HepG2 (cell line): ENCODE data around the gene ZMIZ1. TPM values are rescaled to one million over a fixed set of nuclear protein-coding genes. Genes with fewer than 3 reads are reported as not detected.

Experiments used
- ATAC-seq: fragments of 200-7000 bp; cut with Tn5 transposase; 3 replicates; pipeline ENCODE4 v1.9.1; 2020; ENCODE audit warnings: mild to moderate bottlenecking, moderate library complexity
- BruUV-seq: library from RNA; stranded (reverse); fragments of 400-500 nt; replicated peaks from 2 replicates; lab custom pipeline; 2021; lab: Mats Ljungman, UMichigan
- CTCF ChIA-PET: fragments of 300-600 bp; formaldehyde crosslinking; extraction: SDS; loops from one replicate; lab custom pipeline; 2021; ENCODE audit warnings: low total read pairs, inconsistent platforms, low intra/inter-chr PET ratio; lab: Yijun Ruan, JAX
- POLR2A ChIA-PET: fragments of 350-600 bp; sonication (Branson Sonifier 250); formaldehyde crosslinking; loops from one replicate; lab custom pipeline; 2020; ENCODE audit warnings: antibody characterized with exemption, inconsistent platforms; lab: Yijun Ruan, JAX
- DNase-seq: peaks from one replicate; pipeline ENCODE4 v3.0.0-alpha.2; 2015; ENCODE audit warnings: low spot score
- FAIRE-seq: peaks from 3 replicates; lab custom pipeline; 2011; peaks lifted over from hg19 to GRCh38; lab: Jason Lieb, UNC
- H2AFZ ChIP-seq: one replicate; pipeline ENCODE4 v1.6.1; 2011; ENCODE audit warnings: low read length, inconsistent platforms
- H3K27ac ChIP-seq: fragments of 300-600 bp; 3 replicates; pipeline ENCODE4 v1.8.0; 2011; ENCODE audit warnings: mixed run types, mild to moderate bottlenecking, mixed read lengths, low read length, inconsistent platforms; ENCODE audit not compliant: insufficient read depth; ENCODE audit errors: extremely low read length
- H3K27me3 ChIP-seq, 2 experiments: fragments of 200-600 bp in 1 of 2; 2 replicates in 1 of 2; 3 replicates in 1 of 2; pipeline versions ENCODE4 v1.6.0 to v1.8.0; 2011; ENCODE audit warnings: low read length in 2 of 2, mild to moderate bottlenecking in 2 of 2, moderate library complexity in 2 of 2, inconsistent platforms in 1 of 2; ENCODE audit not compliant: insufficient read depth in 2 of 2, control insufficient read depth in 1 of 2
- H3K36me3 ChIP-seq, 2 experiments: fragments of 200-600 bp in 1 of 2; replicated peaks in 1 of 2; 2 replicates in 1 of 2; 3 replicates in 1 of 2; pipeline versions ENCODE4 v1.5.1 to v1.8.0; 2011; ENCODE audit warnings: low read length in 2 of 2, inconsistent platforms in 1 of 2; ENCODE audit not compliant: insufficient read depth in 2 of 2, control insufficient read depth in 1 of 2
- H3K4me1 ChIP-seq: 2 replicates; pipeline ENCODE4 v1.5.1; 2012; ENCODE audit warnings: low read length, inconsistent platforms; ENCODE audit not compliant: insufficient read depth
- H3K4me2 ChIP-seq: 2 replicates; pipeline ENCODE4 v1.6.0; 2011; ENCODE audit warnings: low read depth, low read length, inconsistent platforms
- H3K4me3 ChIP-seq, 3 experiments: fragments of 200-600 bp in 1 of 3; sonication (generic), shearing (Covaris generic) in 1 of 3; replicated peaks in 1 of 3; 2 replicates each; pipeline ENCODE4 v1.5.1; 2011 to 2016; ENCODE audit warnings: low read length in 3 of 3, inconsistent platforms in 2 of 3, low read depth in 2 of 3, mild to moderate bottlenecking in 2 of 3, control low read depth in 1 of 3, mixed read lengths in 1 of 3; ENCODE audit not compliant: insufficient read depth in 1 of 3
- H3K79me2 ChIP-seq: one replicate; pipeline ENCODE4 v1.6.1; 2011; ENCODE audit warnings: low read length, inconsistent platforms; ENCODE audit not compliant: insufficient read depth
- H3K9ac ChIP-seq: 2 replicates; pipeline ENCODE4 v1.6.0; 2011; ENCODE audit warnings: mild to moderate bottlenecking, low read depth, low read length, inconsistent platforms; ENCODE audit not compliant: insufficient read depth
- H3K9me3 ChIP-seq: 2 replicates; pipeline ENCODE4 v1.5.1; 2012; ENCODE audit warnings: mild to moderate bottlenecking, low read length
- H4K20me1 ChIP-seq: 2 replicates; pipeline ENCODE4 v1.6.0; 2011; ENCODE audit warnings: inconsistent platforms, mild to moderate bottlenecking, low read length, moderate library complexity; ENCODE audit not compliant: insufficient read depth
- AGO2 ChIP-seq: fragments of 200-400 bp; formaldehyde crosslinking; optimal IDR thresholded peaks from 2 replicates; pipeline ENCODE3; 2017; ENCODE audit warnings: mild to moderate bottlenecking, low read depth, low read length, moderate library complexity
- POLR2G ChIP-seq: fragments of 200-400 bp; formaldehyde crosslinking; IDR thresholded peaks from 2 replicates; pipeline ENCODE4 v1.6.1; 2018; ENCODE audit warnings: mild to moderate bottlenecking, low read depth, low read length, moderate library complexity
- RBM22 ChIP-seq: fragments of 200-400 bp; formaldehyde crosslinking; optimal IDR thresholded peaks from 2 replicates; pipeline ENCODE3; 2017; ENCODE audit warnings: mild to moderate bottlenecking, low read length, moderate library complexity
- ZNF577 ChIP-seq: sonication (generic); formaldehyde crosslinking; IDR thresholded peaks from 2 replicates; pipeline ENCODE4 v1.4.0; 2020; ENCODE audit warnings: mild to moderate bottlenecking, low read depth, missing genetic modification reagents, borderline replicate concordance
- ZSCAN29 ChIP-seq: sonication (generic); formaldehyde crosslinking; conservative IDR thresholded peaks from 2 replicates; pipeline ENCODE4 v1.4.0; 2020; ENCODE audit warnings: mild to moderate bottlenecking, missing genetic modification reagents
- WGBS: methylation state at CpG from one replicate; pipeline ENCODE4 v1.1.6; 2017; ENCODE audit warnings: low lambda C conversion rate; 5-methylcytosine and 5-hydroxymethylcytosine counted together
- in situ Hi-C: cut with HindIII; loops from 2 replicates; pipeline ENCODE4 v1.10.0; 2017; ENCODE audit warnings: low pct_unique_long_range_greater_than_20kb; ENCODE audit not compliant: extremely low pct_ligation_motif_present
- intact Hi-C: fragments of 100-400 bp; cut with micrococcal nuclease; formaldehyde crosslinking; loops from one replicate; pipeline ENCODE4 v1.10.0; 2022; ENCODE audit not compliant: unreplicated experiment
- polyA plus RNA-seq, 8 experiments: library from polyadenylated mRNA; depleted of rRNA in 3 of 8; stranded (reverse) in 7 of 8; unstranded in 1 of 8; fragments of >200 nt; fragmentation: Illumina TruSeq in 4 of 8; extraction: Trizol in 4 of 8; gene quantifications; 2 replicates each; pipeline versions ENCODE4 v1.2.1 to v1.2.3, GENCODE V29; 2011 to 2016; ENCODE audit warnings: low read depth in 4 of 8, missing spikeins in 1 of 8, mixed read lengths in 1 of 8; ENCODE audit not compliant: insufficient read depth in 1 of 8
- total RNA-seq, 5 experiments: library from RNA; depleted of rRNA; stranded (reverse); fragments of >200 nt; fragmentation: Illumina TruSeq; extraction: Trizol; gene quantifications; 2 replicates each; pipeline ENCODE4 v1.2.3, GENCODE V29; 2016; ENCODE audit warnings: low read depth in 1 of 5
- TF ChIP-seq, protein P1 (sequence below): sonication (generic); formaldehyde crosslinking; IDR thresholded peaks from 2 replicates; pipeline ENCODE4 v1.4.0; 2020; ENCODE audit warnings: missing genetic modification reagents

Gene ZMIZ1
- total and polyA plus RNA-seq, 2 of the 13 experiments (the other 11 are each of a cell fraction or from before 2014, with no cell fraction given): 5.3 to 10.2 TPM

DNA sequence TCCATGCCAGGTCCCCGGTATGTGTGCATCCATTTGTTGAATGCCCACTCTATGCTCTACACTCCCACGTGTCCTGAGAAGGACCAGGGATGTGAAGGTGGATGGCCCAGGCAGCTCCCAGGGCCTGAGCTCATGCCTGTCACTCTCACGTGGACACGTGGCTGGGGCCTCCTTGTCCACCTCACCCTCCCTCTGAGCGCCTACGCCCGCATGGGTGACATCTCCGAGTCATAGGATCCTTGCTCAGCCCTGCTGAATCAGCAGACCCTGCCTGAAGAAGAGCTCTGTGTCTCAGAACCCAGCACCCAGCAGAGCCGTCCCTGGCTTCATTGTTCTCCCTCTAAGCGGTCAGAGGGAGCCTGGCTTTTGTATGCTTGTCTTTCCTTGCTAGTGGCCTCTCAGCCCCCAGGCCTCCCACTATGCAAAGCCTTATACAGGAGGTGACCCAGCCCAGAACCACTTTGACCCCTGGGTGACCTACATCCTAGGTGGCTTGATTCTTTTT is 170.6 kb downstream of the ZMIZ1 start:
- intact Hi-C loops (no loop called here), in situ Hi-C loops (no loop called here)
- CTCF ChIA-PET: no interaction called here
- FAIRE-seq (no peak), DNase-seq (no peak)
- Histone ChIP-seq H3K9me3 (no peaks in the 10 kb centered on the region), H3K9ac (no peak overlapping the region), H3K4me2 (no peak overlapping the region)
- 90% methylated on average over 10 of the region's 10 CpGs for WGBS
- TF ChIP-seq, protein P1, sequence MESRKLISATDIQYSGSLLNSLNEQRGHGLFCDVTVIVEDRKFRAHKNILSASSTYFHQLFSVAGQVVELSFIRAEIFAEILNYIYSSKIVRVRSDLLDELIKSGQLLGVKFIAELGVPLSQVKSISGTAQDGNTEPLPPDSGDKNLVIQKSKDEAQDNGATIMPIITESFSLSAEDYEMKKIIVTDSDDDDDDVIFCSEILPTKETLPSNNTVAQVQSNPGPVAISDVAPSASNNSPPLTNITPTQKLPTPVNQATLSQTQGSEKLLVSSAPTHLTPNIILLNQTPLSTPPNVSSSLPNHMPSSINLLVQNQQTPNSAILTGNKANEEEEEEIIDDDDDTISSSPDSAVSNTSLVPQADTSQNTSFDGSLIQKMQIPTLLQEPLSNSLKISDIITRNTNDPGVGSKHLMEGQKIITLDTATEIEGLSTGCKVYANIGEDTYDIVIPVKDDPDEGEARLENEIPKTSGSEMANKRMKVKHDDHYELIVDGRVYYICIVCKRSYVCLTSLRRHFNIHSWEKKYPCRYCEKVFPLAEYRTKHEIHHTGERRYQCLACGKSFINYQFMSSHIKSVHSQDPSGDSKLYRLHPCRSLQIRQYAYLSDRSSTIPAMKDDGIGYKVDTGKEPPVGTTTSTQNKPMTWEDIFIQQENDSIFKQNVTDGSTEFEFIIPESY (CRISPR knock-in tag): peak; percentile 72; the same call in 1 of the 2 replicates
- TF ChIP-seq ZNF577 (CRISPR knock-in tag) (no peak), RBM22 (peak; percentile 25), ZSCAN29 (CRISPR knock-in tag) (no peak)
- TF ChIP-seq, all 625 proteins: peak for 2
- Histone ChIP-seq H3K27ac (no peak overlapping the region), H3K4me1 (no peaks in the 10 kb centered on the region), H3K4me3 (no peak overlapping the region), H3K36me3 (peaks cover 22 to 64% of the 10 kb centered on the region in 2 experiments), H2AFZ (no peak overlapping the region), H3K27me3 (no peaks in the 10 kb centered on the region), H3K79me2 (peaks cover 2% of the 10 kb centered on the region), H4K20me1 (peaks cover 12% of the 10 kb centered on the region; the same call in 1 of the 2 replicates)
- ATAC-seq: no peak
- no TSS peak for BruUV-seq
- POLR2A ChIA-PET: no interaction called here

DNA sequence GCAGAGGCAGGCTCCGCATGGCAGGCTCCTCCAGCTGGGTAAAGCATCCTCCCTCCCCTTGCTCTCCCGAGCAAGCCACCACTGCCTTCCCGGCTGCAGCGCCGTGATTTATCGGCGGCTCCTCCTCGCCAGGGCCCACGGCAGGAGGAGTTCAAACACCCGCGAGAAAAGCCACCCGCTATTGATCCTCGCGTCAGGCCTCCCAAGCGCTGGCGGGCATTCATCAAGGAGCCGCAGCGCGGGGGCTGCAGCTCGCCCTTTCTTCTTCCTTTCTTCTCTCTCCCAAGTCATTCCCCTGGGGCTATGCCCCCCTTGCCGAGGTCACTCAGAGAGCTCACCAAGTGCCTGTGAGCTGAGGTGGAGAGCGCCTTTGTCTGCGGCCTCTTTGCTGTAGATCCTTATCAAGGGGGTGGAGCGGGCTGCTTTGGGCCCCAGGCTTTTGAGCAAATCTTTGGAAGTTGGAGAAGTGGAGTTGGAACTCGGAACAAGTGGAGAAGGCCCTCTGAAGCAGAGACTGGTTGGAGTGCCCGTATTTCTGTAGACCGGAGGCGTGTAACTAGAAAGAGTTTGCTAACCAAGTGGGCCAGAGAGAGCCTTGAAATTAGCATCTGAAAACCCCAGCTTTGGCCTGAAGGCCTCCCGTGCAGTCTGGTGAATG is 171.3 kb downstream of the ZMIZ1 start:
- no peak for FAIRE-seq
- WGBS: 99% methylated on average over 28 of the region's 29 CpGs
- H3K36me3 ChIP-seq: peaks cover 22 to 62% of the 10 kb centered on the region in 2 experiments

More for the DNA sequence above, 171.3 kb downstream of the ZMIZ1 start:
- ATAC-seq (no peak), DNase-seq (no peak)
- BruUV-seq: no TSS peak
- Histone ChIP-seq H3K9ac (no peak overlapping the region), H4K20me1 (peaks cover 19% of the 10 kb centered on the region; the same call in 1 of the 2 replicates), H3K4me3 (no peak overlapping the region), H3K27me3 (no peaks in the 10 kb centered on the region), H3K79me2 (peaks cover 2% of the 10 kb centered on the region), H3K4me1 (no peaks in the 10 kb centered on the region), H3K4me2 (no peak overlapping the region), H3K9me3 (no peaks in the 10 kb centered on the region), H3K27ac (no peak overlapping the region), H2AFZ (no peak overlapping the region)
- intact Hi-C loops: no loop called here
- TF ChIP-seq AGO2 (peak; percentile 45), POLR2G (no peak)
- in situ Hi-C loops: no loop called here
- POLR2A ChIA-PET: no interaction called here
- CTCF ChIA-PET: no interaction called here
